A549 (cell line): ENCODE results near the gene GIT2. TPM values are rescaled to one million over a fixed set of nuclear protein-coding genes. Genes with fewer than 3 reads are reported as not detected.

Source experiments
- ATAC-seq, 2 experiments: fragments of 200-7000 bp in 1 of 2; fragments of >200 bp in 1 of 2; cut with Nextera tagmentation in 1 of 2; cut with Tn5 transposase in 1 of 2; 3 replicates each; pipeline versions ENCODE4 v1.8.0 to v1.9.1; 2018 to 2020; ENCODE audit warnings: mild to moderate bottlenecking in 1 of 2, moderate library complexity in 1 of 2
- CTCF ChIA-PET: fragments of 300-600 bp; sonication (Branson Sonifier 250); formaldehyde crosslinking; extraction: SDS; loops from one replicate; lab custom pipeline; 2021; ENCODE audit warnings: antibody characterized with exemption, inconsistent platforms; lab: Yijun Ruan, JAX
- POLR2A ChIA-PET: fragments of 350-600 bp; formaldehyde crosslinking; extraction: SDS; loops from one replicate; lab custom pipeline; 2021; ENCODE audit warnings: antibody characterized with exemption, inconsistent platforms; lab: Yijun Ruan, JAX
- DNase-seq, 2 experiments: peaks; one replicate each; pipeline versions ENCODE4 v3.0.0 to v3.0.0-alpha.2; 2011 to 2016; ENCODE audit warnings: low read depth in 1 of 2, low spot score in 1 of 2
- FAIRE-seq: peaks from 2 replicates; lab custom pipeline; 2011; peaks lifted over from hg19 to GRCh38; lab: Jason Lieb, UNC
- H3K27ac ChIP-seq, 2 experiments: fragments of >200 bp; sonication (Bioruptor Twin); formaldehyde crosslinking; 3 replicates each; pipeline ENCODE4 v1.5.1; 2016 to 2017
- H3K4me1 ChIP-seq: fragments of >200 bp; sonication (Bioruptor Twin); formaldehyde crosslinking; 3 replicates; pipeline ENCODE4 v1.6.1; 2016
- H3K4me2 ChIP-seq: fragments of >200 bp; sonication (Bioruptor Twin); formaldehyde crosslinking; 3 replicates; pipeline ENCODE4 v1.6.1; 2016
- H3K4me3 ChIP-seq: fragments of >200 bp; sonication (Bioruptor Twin); formaldehyde crosslinking; 3 replicates; pipeline ENCODE4 v1.5.1; 2016
- H3K9me3 ChIP-seq: fragments of >200 bp; sonication (Bioruptor Twin); formaldehyde crosslinking; 3 replicates; pipeline ENCODE4 v1.6.1; 2016
- ATOH8 ChIP-seq: fragments of 250-450 bp; sonication (Bioruptor Pico); IDR thresholded peaks from 2 replicates; pipeline ENCODE4 v1.5.0; 2020; ENCODE audit warnings: low read depth, mild to moderate bottlenecking, moderate library complexity
- BHLHE40 ChIP-seq: IDR thresholded peaks from 2 replicates; pipeline ENCODE4 v1.6.1; 2012; ENCODE audit warnings: low read depth, low read length, inconsistent platforms
- CEBPB ChIP-seq, 2 experiments: fragments of >200 bp in 1 of 2; sonication (Bioruptor Twin) in 1 of 2; formaldehyde crosslinking in 1 of 2; IDR thresholded peaks; 2 replicates each; pipeline ENCODE4 v1.6.1; 2012 to 2016
- CHD2 ChIP-seq: fragments of 150-350 bp; IDR thresholded peaks from 2 replicates; pipeline ENCODE4 v1.6.1; 2014; ENCODE audit warnings: low read length; ENCODE audit not compliant: partially characterized antibody
- E2F6 ChIP-seq: IDR thresholded peaks from 2 replicates; pipeline ENCODE4 v1.6.1; 2012; ENCODE audit warnings: low read depth, borderline replicate concordance
- EP300 ChIP-seq, 2 experiments: fragments of >200 bp; sonication (Bioruptor Twin); formaldehyde crosslinking; IDR thresholded peaks; 2 replicates in 1 of 2; 3 replicates in 1 of 2; pipeline ENCODE4 v1.6.1; 2016 to 2017
- ESRRA ChIP-seq: fragments of 150-350 bp; IDR thresholded peaks from 2 replicates; pipeline ENCODE4 v1.6.1; 2014; ENCODE audit warnings: mild to moderate bottlenecking, low read length, borderline replicate concordance
- FOSL2 ChIP-seq, 2 experiments: fragments of 450-650 bp in 1 of 2; fragments of >200 bp in 1 of 2; sonication (Bioruptor Twin) in 1 of 2; formaldehyde crosslinking; IDR thresholded peaks; 2 replicates each; pipeline versions ENCODE4 v1.5.0 to v1.6.1; 2016 to 2020; ENCODE audit warnings: mild to moderate bottlenecking in 1 of 2, moderate library complexity in 1 of 2
- FOXS1 ChIP-seq: fragments of 250-450 bp; sonication (Bioruptor Pico); IDR thresholded peaks from 2 replicates; pipeline ENCODE4 v1.5.0; 2020; ENCODE audit warnings: mild to moderate bottlenecking, moderate library complexity
- HDAC2 ChIP-seq: fragments of 200-600 bp; sonication (generic); IDR thresholded peaks from 2 replicates; pipeline ENCODE4 v1.6.1; 2016
- HES2 ChIP-seq: fragments of >200 bp; sonication (Bioruptor Twin); formaldehyde crosslinking; IDR thresholded peaks from 2 replicates; pipeline ENCODE4 v1.6.1; 2016
- HMGXB4 ChIP-seq: fragments of 250-450 bp; sonication (Bioruptor Pico); IDR thresholded peaks from 2 replicates; pipeline ENCODE4 v1.5.0; 2021; ENCODE audit warnings: mild to moderate bottlenecking, moderate library complexity, borderline replicate concordance
- HOXA7 ChIP-seq: fragments of 250-450 bp; sonication (Bioruptor Pico); IDR thresholded peaks from 2 replicates; pipeline ENCODE4 v1.5.0; 2020; ENCODE audit warnings: mild to moderate bottlenecking, moderate library complexity
- HOXB13 ChIP-seq: fragments of 250-450 bp; sonication (Bioruptor Pico); IDR thresholded peaks from 2 replicates; pipeline ENCODE4 v1.5.0; 2020; ENCODE audit warnings: low read depth, mild to moderate bottlenecking, moderate library complexity
- KDM1A ChIP-seq: fragments of 200-600 bp; sonication (generic); IDR thresholded peaks from 2 replicates; pipeline ENCODE4 v1.6.1; 2016; ENCODE audit warnings: low read depth, mild to moderate bottlenecking
- KDM5A ChIP-seq: fragments of 200-600 bp; sonication (generic); IDR thresholded peaks from 2 replicates; pipeline ENCODE4 v1.6.1; 2016; ENCODE audit warnings: antibody characterized with exemption, mild to moderate bottlenecking
- MAX ChIP-seq: IDR thresholded peaks from 2 replicates; pipeline ENCODE4 v1.6.1; 2012
- MAZ ChIP-seq: fragments of 150-350 bp; IDR thresholded peaks from 2 replicates; pipeline ENCODE4 v1.6.1; 2014; ENCODE audit warnings: antibody characterized with exemption, low read depth, low read length, borderline replicate concordance
- NFE2L2 ChIP-seq: fragments of 150-350 bp; conservative IDR thresholded peaks from 2 replicates; pipeline ENCODE4 v1.6.1; 2014; ENCODE audit warnings: low read length
- RARB ChIP-seq: fragments of 250-450 bp; sonication (Bioruptor Pico); IDR thresholded peaks from 2 replicates; pipeline ENCODE4 v1.8.0; 2021; ENCODE audit warnings: mild to moderate bottlenecking, moderate library complexity
- SMC3 ChIP-seq: fragments of >200 bp; sonication (Bioruptor Twin); formaldehyde crosslinking; IDR thresholded peaks from 3 replicates; pipeline ENCODE4 v1.6.1; 2018; ENCODE audit warnings: inconsistent platforms
- ZNF302 ChIP-seq: fragments of 250-450 bp; sonication (Bioruptor Pico); IDR thresholded peaks from 2 replicates; pipeline ENCODE4 v1.9.0; 2021; ENCODE audit warnings: inconsistent platforms, mild to moderate bottlenecking, moderate library complexity
- WGBS: methylation state at CpG from one replicate; pipeline ENCODE4 v1.1.6; 2017; ENCODE audit errors: missing lambda C conversion rate; 5-methylcytosine and 5-hydroxymethylcytosine counted together
- polyA plus RNA-seq, 4 experiments: library from polyadenylated mRNA; depleted of rRNA in 3 of 4; stranded (reverse); fragments of >200 nt; fragmentation: RNase III in 1 of 4; extraction: RNeasy Plus Mini Kit Qiagen cat#74134 plus additional on column Dnase treatment in 1 of 4; gene quantifications; 2 replicates in 3 of 4; 3 replicates in 1 of 4; pipeline ENCODE4 v1.2.3, GENCODE V29; 2011 to 2017

GIT2 gene
- polyA plus RNA-seq, 2 of the 4 experiments (the other 2 are of a cell fraction) = 18.5 to 38.0 TPM

- TF ChIP-seq ATOH8 (no peak), CHD2 (no peak), HDAC2 (no peak), EP300 (IDR thresholded peaks at IDR 0.05) (no peak), SMC3 (no peak), KDM1A (no peak), FOSL2 (IDR thresholded peaks at IDR 0.05) (no peak), FOSL2 (CRISPR knock-in tag; IDR thresholded peaks at IDR 0.05) (peak; percentile 65), MAX (no peak), BHLHE40 (no peak), ESRRA (no peak)
Measured at GRCh38 chr12:109888179-109889020, 107.8 kb downstream of the GIT2 start (continued).

GRCh38 chr12:109885616-109886015 is 110.6 kb downstream of the GIT2 start:
- FAIRE-seq (no peak), ATAC-seq (peak in 1 of 2 experiments; percentile 37; a peak in 3 of 6 replicates), DNase-seq (peak in 1 of 2 experiments; percentile 82)
- 30% methylated on average over 10 of the region's 10 CpGs for WGBS
- H3K4me1 ChIP-seq = peaks cover 56% of the 10 kb centered on the region
- ChIA-PET POLR2A (no interaction called here), CTCF (interaction anchor here (0.6 to 6.9 kb wide), 6 partner anchors 9 to 664 kb away, joined by 3 to 52 read pairs (median 4); no protein-coding TSS in a partner anchor)
- TF ChIP-seq CEBPB (IDR thresholded peaks at IDR 0.05) = peak; percentile 39 to 77; a peak in 3 of 4 replicates
- no peak for TF ChIP-seq HES2
- no peak for TF ChIP-seq FOSL2 (IDR thresholded peaks at IDR 0.05)
- peak; percentile 48; the same call in 1 of the 2 replicates for TF ChIP-seq FOSL2 (CRISPR knock-in tag; IDR thresholded peaks at IDR 0.05)
- TF ChIP-seq MAX = 0 out of 2 replicates have a peak, but pooled peaks have one; percentile 17
- peak; percentile 32; the same call in 1 of the 2 replicates for TF ChIP-seq E2F6
- TF ChIP-seq KDM5A = no peak
- 0 out of 2 replicates have a peak, but pooled peaks have one; percentile 39 for TF ChIP-seq RARB (CRISPR knock-in tag)
- no peak overlapping the region for H3K4me3 ChIP-seq
- H3K4me2 ChIP-seq = peak overlapping the region; percentile 53
- no peaks in the 10 kb centered on the region for H3K9me3 ChIP-seq
- peak overlapping the region in 1 of 2 experiments; percentile 55; a peak in 3 of 6 replicates for H3K27ac ChIP-seq

GRCh38 chr12:109883461-109883860 is 112.7 kb downstream of the GIT2 start:
- H3K4me1 ChIP-seq = peaks cover 59% of the 10 kb centered on the region
- TF ChIP-seq ZNF302 (CRISPR knock-in tag) = no peak
- no peak for TF ChIP-seq MAZ
- TF ChIP-seq HOXB13 = no peak
- no peak for TF ChIP-seq HMGXB4
- TF ChIP-seq HOXA7 (CRISPR knock-in tag) = no peak
- TF ChIP-seq HES2 = no peak
- no peak for TF ChIP-seq FOXS1 (CRISPR knock-in tag)
- TF ChIP-seq NFE2L2 = no peak
- no peak for TF ChIP-seq KDM5A
- no peaks in the 10 kb centered on the region for H3K9me3 ChIP-seq
- ChIA-PET POLR2A (no interaction called here), CTCF (interaction anchor here (0.7 to 6.9 kb wide), 4 partner anchors 29 to 532 kb away, joined by 3 to 52 read pairs (median 22); no protein-coding TSS in a partner anchor)
- DNase-seq (peak in 1 of 2 experiments; percentile 58), FAIRE-seq (no peak), ATAC-seq (no peak)
- H3K4me3 ChIP-seq = no peak overlapping the region
- H3K4me2 ChIP-seq = no peak overlapping the region
- 56% methylated on average over 4 of the region's 4 CpGs for WGBS
- 0 out of 6 replicates have a peak overlapping the region, but pooled peaks of 1 of the 2 experiments have one; percentile 2 for H3K27ac ChIP-seq
